Measurements from ENCODE around the gene KASH5.
A peak's percentile ranks its signal among the peaks of the same experiment; 100 is the strongest.

Gene KASH5

GRCh38 chr19:49396738-49397505 is 8.9 kb downstream of the KASH5 start:
- no peak for DNase-seq

GRCh38 chr19:49398001-49398615 is 10.1 kb downstream of the KASH5 start:
- DNase-seq: no peak

GRCh38 chr19:49398931-49399330 is 10.9 kb downstream of the KASH5 start:
- no peak for DNase-seq

DNA sequence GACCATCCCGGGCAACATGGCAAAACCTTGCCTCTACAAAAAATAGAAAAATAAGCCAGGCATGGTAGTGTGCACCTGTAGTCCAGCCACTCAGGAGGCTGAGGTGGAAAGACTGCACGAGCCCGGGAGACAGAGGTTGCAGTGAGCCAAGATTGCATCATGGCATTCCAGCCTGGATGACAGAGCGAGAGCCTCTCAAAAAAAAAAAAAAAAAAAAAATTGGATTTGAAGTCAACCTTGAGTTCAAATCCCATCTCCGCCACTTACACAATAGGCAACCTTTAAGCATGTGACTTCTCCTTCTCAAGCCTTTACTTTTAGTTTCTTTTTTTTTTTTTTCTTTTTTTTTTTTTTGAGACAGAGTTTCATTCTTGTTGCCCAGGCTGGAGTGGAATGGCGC is 12.0 kb downstream of the KASH5 start:
- DNase-seq: no peak

DNA sequence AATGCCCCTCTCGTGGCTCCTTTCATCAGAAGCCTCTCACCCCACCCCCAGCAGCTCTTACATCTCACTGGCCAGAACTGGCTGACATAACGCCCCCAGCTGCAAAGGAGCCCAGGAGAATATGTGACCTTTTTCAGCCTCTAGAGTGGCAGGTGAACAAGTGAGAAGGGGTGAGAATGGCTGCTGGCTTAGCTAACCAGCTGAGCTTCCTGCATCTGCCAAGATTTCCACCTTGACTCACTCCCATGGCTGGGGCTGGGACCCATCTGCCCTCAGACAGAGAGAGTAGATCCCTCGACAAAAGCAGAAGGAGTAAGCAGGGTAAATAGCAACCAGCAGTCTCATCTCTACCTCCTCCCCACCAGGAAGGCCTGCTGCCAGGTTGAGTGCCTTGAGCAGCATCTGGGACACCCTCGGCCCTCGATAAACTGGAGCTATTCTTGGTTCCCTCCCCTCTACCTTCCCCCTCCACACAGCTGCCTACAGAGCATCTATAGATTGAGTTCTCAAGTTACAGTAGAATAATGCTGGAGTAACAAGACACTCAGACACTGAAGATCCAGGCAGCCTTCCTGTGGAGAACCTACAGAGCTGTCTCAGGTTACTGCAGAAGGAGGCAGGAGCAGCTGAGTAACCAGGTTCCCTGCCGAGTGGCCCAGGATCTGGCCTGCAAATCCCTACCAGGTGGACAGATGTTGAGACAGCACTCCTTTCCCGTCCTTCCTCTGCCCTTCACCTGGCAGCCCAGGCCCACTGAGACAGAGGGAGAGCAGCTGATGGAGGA is 15.5 kb downstream of the KASH5 start:
- peak; percentile 91 for DNase-seq

DNA sequence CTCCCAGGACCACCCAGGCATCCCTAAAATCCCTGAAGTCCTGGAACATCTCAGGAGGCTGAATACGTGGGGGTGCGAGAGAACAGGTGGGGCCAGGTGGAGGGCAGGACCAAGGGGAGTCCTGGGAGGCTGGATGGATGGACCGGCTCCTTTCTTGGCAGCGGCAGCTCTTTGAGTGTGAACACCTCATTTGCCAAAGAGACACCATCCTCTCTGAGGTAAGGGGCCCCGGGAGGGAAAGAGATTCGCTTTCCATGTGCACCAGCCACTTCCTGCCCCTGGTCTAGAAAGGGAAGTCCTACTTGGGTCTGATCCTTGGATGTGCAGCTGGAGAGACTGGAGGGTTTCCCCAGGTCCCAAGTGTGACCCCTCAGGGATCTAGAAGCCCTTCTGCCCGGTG is 19.0 kb downstream of the KASH5 start:
- no peak for DNase-seq

- no peak for DNase-seq
Observed at GRCh38 chr19:49407482-49408015, 19.5 kb downstream of the KASH5 start.

- no peak for DNase-seq
Observed at GRCh38 chr19:49408816-49409440, 20.9 kb downstream of the KASH5 start.

GRCh38 chr19:49409441-49410029 is 21.5 kb downstream of the KASH5 start:
- DNase-seq: no peak

- DNase-seq: no peak
Observed at GRCh38 chr19:49411681-49412326, 23.8 kb downstream of the KASH5 start.

DNA sequence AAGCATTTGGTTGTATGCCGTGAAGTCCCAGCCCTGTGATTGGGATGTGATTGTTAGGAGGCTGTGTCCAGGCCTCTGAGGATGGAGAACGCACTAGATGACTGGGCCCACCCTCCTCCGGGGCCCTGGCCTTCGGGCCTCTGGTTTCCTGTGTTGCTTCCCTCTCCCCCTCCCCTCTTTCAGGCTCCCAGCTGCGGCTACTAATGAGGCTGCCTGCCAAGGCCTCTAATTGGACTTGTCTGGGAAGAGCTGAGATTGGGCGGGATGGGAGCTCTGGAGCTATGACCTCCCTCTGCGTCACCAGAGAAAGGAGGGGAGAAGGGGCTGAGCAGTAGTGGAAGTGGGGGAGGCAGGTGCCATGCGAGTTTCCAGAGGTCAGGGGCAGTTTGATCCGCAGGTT is 25.3 kb downstream of the KASH5 start:
- no peak for DNase-seq

- DNase-seq: no peak
Observed at GRCh38 chr19:49414256-49414655, 26.2 kb downstream of the KASH5 start.

DNA sequence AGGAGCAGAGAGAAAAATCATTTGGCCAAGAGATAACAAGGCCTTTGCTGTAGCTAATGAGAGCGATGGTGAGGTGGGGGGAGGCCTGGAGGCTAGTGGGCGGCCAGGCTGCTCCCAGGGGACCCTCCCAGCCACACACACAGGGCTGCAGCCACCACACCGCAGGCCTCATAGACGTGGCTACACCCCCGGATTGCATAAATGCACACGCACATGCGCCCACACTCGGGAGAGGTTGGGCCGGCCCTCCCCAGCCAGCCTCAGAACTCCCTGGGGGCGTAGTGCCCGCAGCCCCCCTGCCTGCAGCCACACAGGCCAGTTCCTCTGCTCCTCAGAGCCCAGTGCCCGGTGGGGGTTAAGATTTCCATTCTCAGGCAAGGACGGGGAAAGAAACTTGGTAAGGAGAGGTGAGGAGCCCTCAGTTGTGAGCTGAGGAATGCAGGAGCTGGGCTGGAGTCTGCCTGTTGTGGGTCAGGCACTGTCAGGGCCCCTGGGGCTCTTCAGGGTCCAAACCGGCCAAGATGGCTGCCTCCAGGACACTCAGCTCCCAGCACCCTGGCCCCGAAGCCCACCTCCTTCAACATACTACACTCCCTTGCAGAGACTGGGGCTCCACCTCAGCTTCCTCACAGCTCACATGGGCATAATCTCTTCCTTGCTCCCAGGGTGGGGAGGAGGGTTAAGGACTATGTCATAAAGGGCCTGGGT is 27.2 kb downstream of the KASH5 start:
- no peak for DNase-seq

- DNase-seq: no peak
Observed at GRCh38 chr19:49415810-49416200, 27.8 kb downstream of the KASH5 start.

DNA sequence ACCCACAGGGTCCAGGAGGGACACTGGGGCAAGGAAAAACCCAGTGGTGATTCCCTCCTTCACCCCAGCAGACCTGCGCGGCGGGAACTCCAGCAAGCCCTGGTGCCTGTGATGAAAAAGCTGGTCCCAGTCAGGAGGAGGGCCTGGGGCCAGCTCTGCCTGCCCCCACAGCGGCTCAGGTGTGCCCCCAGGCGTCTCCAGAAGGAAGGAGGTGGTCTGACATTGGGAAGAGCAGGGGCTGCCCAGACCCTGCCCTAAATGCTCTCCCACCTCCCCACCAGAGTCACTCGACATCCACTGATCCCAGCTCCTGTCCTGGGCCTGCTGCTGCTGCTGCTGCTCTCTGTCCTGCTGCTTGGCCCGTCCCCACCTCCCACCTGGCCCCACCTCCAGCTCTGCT is 29.0 kb downstream of the KASH5 start:
- no peak for DNase-seq

- DNase-seq: no peak
Observed at GRCh38 chr19:49418511-49418910, 30.5 kb downstream of the KASH5 start.

GRCh38 chr19:49419173-49419572 is 31.1 kb downstream of the KASH5 start:
- DNase-seq: no peak

GRCh38 chr19:49420227-49420626 is 32.2 kb downstream of the KASH5 start:
- no peak for DNase-seq

GRCh38 chr19:49421039-49421877 is 33.2 kb downstream of the KASH5 start:
- DNase-seq: peak; percentile 59

DNA sequence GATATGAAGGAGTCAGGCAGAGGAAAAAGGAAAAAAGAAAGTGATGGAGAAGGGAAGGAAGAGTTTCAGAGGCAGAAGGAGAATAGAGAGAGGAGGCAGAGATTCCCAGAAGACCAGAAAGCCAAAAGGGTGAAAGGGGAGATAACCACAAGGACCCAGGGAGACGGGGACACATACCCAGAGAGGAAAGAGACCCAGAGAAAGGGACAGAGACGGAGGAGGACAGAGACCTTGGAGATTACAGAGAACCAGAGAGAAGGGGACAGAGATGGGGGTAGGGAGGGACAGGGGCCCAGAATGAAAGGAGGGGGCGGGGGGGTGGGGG is 33.8 kb downstream of the KASH5 start:
- no peak for DNase-seq

Measured in NCI-H2029 treated with DMSO at 0.1 percent for 48 hours (cell line).